K562 (cell line): Measurements from ENCODE around the gene SAMD14. TPM values are rescaled to one million over a fixed set of nuclear protein-coding genes. Genes with fewer than 3 reads are reported as not detected.

Experiments used
- ATAC-seq: fragments of 200-7000 bp; cut with Tn5 transposase; 3 replicates; pipeline ENCODE4 v1.9.1; 2020; ENCODE audit warnings: moderate library complexity
- BruUV-seq: library from RNA; stranded (reverse); fragments of 400-500 nt; replicated peaks from 2 replicates; lab custom pipeline; 2021; lab: Mats Ljungman, UMichigan
- CTCF ChIA-PET: fragments of 300-600 bp; formaldehyde crosslinking; extraction: SDS; loops from one replicate; lab custom pipeline; 2021; ENCODE audit warnings: low intra/inter-chr PET ratio; lab: Yijun Ruan, JAX
- POLR2A ChIA-PET: fragments of 300-600, 350-650 bp; sonication (Branson Sonifier 250); formaldehyde crosslinking; extraction: SDS; loops from one replicate; lab custom pipeline; 2021; ENCODE audit warnings: antibody characterized with exemption, inconsistent platforms; lab: Yijun Ruan, JAX
- DNase-seq, 4 experiments: peaks; one replicate each; pipeline versions ENCODE4 v3.0.0 to v3.0.0-alpha.2; 2011 to 2018; ENCODE audit warnings: low spot score in 3 of 4, mixed read lengths in 3 of 4; ENCODE audit errors: extremely low read depth in 1 of 4
- FAIRE-seq: peaks from 2 replicates; lab custom pipeline; 2011; peaks lifted over from hg19 to GRCh38; lab: Jason Lieb, UNC
- H2AFZ ChIP-seq: 2 replicates; pipeline ENCODE4 v1.6.0; 2011; ENCODE audit warnings: low read depth, low read length, control low read depth, inconsistent platforms
- H3K27ac ChIP-seq: fragments of 200-600 bp; 3 replicates; pipeline ENCODE4 v1.8.0; 2011; ENCODE audit warnings: low read depth, mild to moderate bottlenecking, control low read depth, inconsistent platforms, low read length, moderate library complexity, mixed read lengths; ENCODE audit errors: extremely low read depth
- H3K27me3 ChIP-seq, 2 experiments: fragments of 300-600 bp in 1 of 2; 2 replicates in 1 of 2; 3 replicates in 1 of 2; pipeline versions ENCODE4 v1.6.0 to v1.8.0; 2011; ENCODE audit warnings: inconsistent platforms in 2 of 2, low read length in 2 of 2, mild to moderate bottlenecking in 1 of 2, mixed read lengths in 1 of 2, moderate library complexity in 1 of 2; ENCODE audit not compliant: control insufficient read depth in 2 of 2, insufficient read depth in 2 of 2
- H3K36me3 ChIP-seq: fragments of 300-600 bp; 3 replicates; pipeline ENCODE4 v1.8.0; 2011; ENCODE audit warnings: mild to moderate bottlenecking, low read length, inconsistent platforms; ENCODE audit not compliant: control insufficient read depth, insufficient read depth
- H3K4me1 ChIP-seq, 2 experiments: fragments of 200-600 bp in 1 of 2; replicated peaks in 1 of 2; 2 replicates in 1 of 2; 3 replicates in 1 of 2; pipeline versions ENCODE4 v1.5.1 to v1.8.0; 2011; ENCODE audit warnings: inconsistent platforms in 2 of 2, low read length in 2 of 2, mild to moderate bottlenecking in 1 of 2, mixed read lengths in 1 of 2, moderate library complexity in 1 of 2; ENCODE audit not compliant: control insufficient read depth in 2 of 2, insufficient read depth in 2 of 2
- H3K4me2 ChIP-seq: 2 replicates; pipeline ENCODE4 v1.6.1; 2011; ENCODE audit warnings: low read length, control low read depth, inconsistent platforms, mixed read lengths; ENCODE audit not compliant: insufficient read depth
- H3K4me3 ChIP-seq: fragments of 200-600 bp; sonication (generic), shearing (Covaris generic); 2 replicates; pipeline ENCODE4 v1.5.1; 2016; ENCODE audit warnings: control low read depth, inconsistent platforms
- H3K79me2 ChIP-seq: fragments of 200-600 bp; 3 replicates; pipeline ENCODE4 v1.8.0; 2011; ENCODE audit warnings: low read length, inconsistent platforms; ENCODE audit not compliant: control insufficient read depth, insufficient read depth
- H3K9ac ChIP-seq, 2 experiments: 2 replicates each; pipeline versions ENCODE4 v1.6.0 to v1.6.1; 2011; ENCODE audit warnings: low read depth in 2 of 2, low read length in 2 of 2, control low read depth in 1 of 2, inconsistent platforms in 1 of 2, mild to moderate bottlenecking in 1 of 2, mixed read lengths in 1 of 2; ENCODE audit not compliant: insufficient read depth in 1 of 2
- H3K9me1 ChIP-seq: one replicate; pipeline ENCODE4 v1.6.0; 2011; ENCODE audit warnings: inconsistent platforms, mild to moderate bottlenecking, low read length, moderate library complexity; ENCODE audit not compliant: control insufficient read depth, insufficient read depth
- H3K9me3 ChIP-seq: replicated peaks from 2 replicates; pipeline ENCODE4 v1.5.1; 2011; ENCODE audit warnings: low read depth, low read length, inconsistent platforms; ENCODE audit not compliant: control insufficient read depth, insufficient read depth
- H4K20me1 ChIP-seq: replicated peaks from 2 replicates; pipeline ENCODE4 v1.6.1; 2011; ENCODE audit warnings: low read length, inconsistent platforms, mixed read lengths; ENCODE audit not compliant: control insufficient read depth, insufficient read depth
- ELK3 ChIP-seq: fragments of 450-650 bp; formaldehyde crosslinking; IDR thresholded peaks from 2 replicates; pipeline ENCODE4 v1.4.0; 2020; ENCODE audit warnings: mild to moderate bottlenecking
- ESRRB ChIP-seq: fragments of 250-450 bp; sonication (Bioruptor Pico); IDR thresholded peaks from 2 replicates; pipeline ENCODE4 v1.5.0; 2020; ENCODE audit warnings: mild to moderate bottlenecking, moderate library complexity, borderline replicate concordance
- MTA3 ChIP-seq: fragments of 450-650 bp; formaldehyde crosslinking; IDR thresholded peaks from 2 replicates; pipeline ENCODE4 v1.6.1; 2017; ENCODE audit warnings: mild to moderate bottlenecking, borderline replicate concordance
- RBM15 ChIP-seq: fragments of 200-400 bp; formaldehyde crosslinking; IDR thresholded peaks from 2 replicates; pipeline ENCODE4 v1.6.1; 2018; ENCODE audit warnings: mild to moderate bottlenecking, low read length, moderate library complexity; ENCODE audit not compliant: insufficient read depth
- WGBS: fragments of 100-300 bp; shearing (Covaris generic); methylation state at CpG from one replicate; pipeline ENCODE4 v1.1.6; 2016; ENCODE audit warnings: low coverage, mixed read lengths; ENCODE audit not compliant: insufficient coverage; ENCODE audit errors: missing lambda C conversion rate; 5-methylcytosine and 5-hydroxymethylcytosine counted together
- in situ Hi-C: fragments of 300-500 bp; cut with MboI; formaldehyde crosslinking; loops from 4 replicates; pipeline ENCODE4 v1.15.0; 2018; ENCODE audit warnings: inconsistent platforms, mixed read lengths
- intact Hi-C: fragments of 100-400 bp; cut with micrococcal nuclease; formaldehyde crosslinking; loops from 2 replicates; pipeline ENCODE4 v1.14.2; 2022
- polyA plus RNA-seq, 8 experiments: library from polyadenylated mRNA; depleted of rRNA in 4 of 8; stranded (reverse) in 5 of 8; unstranded in 3 of 8; fragments of >200 nt; fragmentation: Nextera tagmentation in 2 of 8; fragmentation: Illumina TruSeq in 1 of 8; extraction: Ambion mirVana in 2 of 8; extraction: Trizol in 1 of 8; gene quantifications; 2 replicates each; pipeline versions ENCODE4 v1.2.1 to v1.2.3, GENCODE V29; 2011 to 2014; ENCODE audit warnings: inconsistent platforms in 1 of 8, missing spikeins in 1 of 8
- total RNA-seq, 7 experiments: library from RNA; depleted of rRNA in 6 of 7; stranded (reverse); fragments of >200 nt in 6 of 7; fragmentation: Illumina TruSeq in 2 of 7; extraction: Trizol in 2 of 7; gene quantifications; 2 replicates each; pipeline versions ENCODE4 v1.2.1 to v1.2.3, GENCODE V29; 2011 to 2021; ENCODE audit warnings: low replicate concordance in 1 of 7
- TF ChIP-seq, protein P1 (sequence below): fragments of 450-650 bp; IDR thresholded peaks from one replicate; pipeline ENCODE4 v1.6.1; 2018; ENCODE audit warnings: mild to moderate bottlenecking, moderate library complexity; ENCODE audit not compliant: partially characterized antibody

SAMD14 gene
- total and polyA plus RNA-seq, 9 of the 15 experiments (the other 6 are each of a cell fraction or from before 2014, with no cell fraction given): 0.04 to 0.07 TPM; not detected in 7

GRCh38 chr17:50172936-50173334 is 43.0 kb upstream of the SAMD14 start:
- ATAC-seq (no peak), FAIRE-seq (no peak), DNase-seq (no peak)
- Histone ChIP-seq H4K20me1 (peaks cover 13% of the 10 kb centered on the region), H3K36me3 (no peaks in the 10 kb centered on the region), H3K27ac (no peak overlapping the region), H3K27me3 (peaks cover 2 to 18% of the 10 kb centered on the region in 2 experiments; a peak in 2 of 5 replicates), H3K9me1 (no peaks in the 10 kb centered on the region), H3K4me1 (peaks cover under 1 to 20% of the 10 kb centered on the region in 2 experiments; a peak in 3 of 5 replicates), H3K9me3 (no peaks in the 10 kb centered on the region), H3K79me2 (no peaks in the 10 kb centered on the region), H3K4me2 (no peak overlapping the region), H3K4me3 (no peak overlapping the region), H3K9ac (0 out of 4 replicates have a peak overlapping the region, but pooled peaks of 1 of the 2 experiments have one; percentile 54), H2AFZ (no peak overlapping the region)
- CTCF ChIA-PET: no interaction called here
- in situ Hi-C loops (no loop called here), intact Hi-C loops (no loop called here)
- POLR2A ChIA-PET: no interaction called here
- TF ChIP-seq, protein P1, sequence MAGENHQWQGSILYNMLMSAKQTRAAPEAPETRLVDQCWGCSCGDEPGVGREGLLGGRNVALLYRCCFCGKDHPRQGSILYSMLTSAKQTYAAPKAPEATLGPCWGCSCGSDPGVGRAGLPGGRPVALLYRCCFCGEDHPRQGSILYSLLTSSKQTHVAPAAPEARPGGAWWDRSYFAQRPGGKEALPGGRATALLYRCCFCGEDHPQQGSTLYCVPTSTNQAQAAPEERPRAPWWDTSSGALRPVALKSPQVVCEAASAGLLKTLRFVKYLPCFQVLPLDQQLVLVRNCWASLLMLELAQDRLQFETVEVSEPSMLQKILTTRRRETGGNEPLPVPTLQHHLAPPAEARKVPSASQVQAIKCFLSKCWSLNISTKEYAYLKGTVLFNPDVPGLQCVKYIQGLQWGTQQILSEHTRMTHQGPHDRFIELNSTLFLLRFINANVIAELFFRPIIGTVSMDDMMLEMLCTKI: no peak
- TF ChIP-seq ESRRB: no peak
- no peak for TF ChIP-seq RBM15
- TF ChIP-seq MTA3: no peak
- no peak for TF ChIP-seq ELK3
- BruUV-seq: no TSS peak
- WGBS: 5% methylated on average over 6 of the region's 6 CpGs
